ENCODE data around the gene ITPR2.

The ITPR2 gene

GRCh38 chr12:26728205-26729050 lies 104.6 kb downstream of the ITPR2 start:
- peak; percentile 52 for DNase-seq

GRCh38 chr12:26727482-26728204 lies 105.4 kb downstream of the ITPR2 start:
- DNase-seq, result no peak

GRCh38 chr12:26726956-26727355 lies 106.0 kb downstream of the ITPR2 start:
- no peak for DNase-seq

- no peak for DNase-seq
Measured at GRCh38 chr12:26725276-26725916, 107.6 kb downstream of the ITPR2 start.

GRCh38 chr12:26724309-26724702 lies 108.7 kb downstream of the ITPR2 start:
- DNase-seq, result no peak

DNA sequence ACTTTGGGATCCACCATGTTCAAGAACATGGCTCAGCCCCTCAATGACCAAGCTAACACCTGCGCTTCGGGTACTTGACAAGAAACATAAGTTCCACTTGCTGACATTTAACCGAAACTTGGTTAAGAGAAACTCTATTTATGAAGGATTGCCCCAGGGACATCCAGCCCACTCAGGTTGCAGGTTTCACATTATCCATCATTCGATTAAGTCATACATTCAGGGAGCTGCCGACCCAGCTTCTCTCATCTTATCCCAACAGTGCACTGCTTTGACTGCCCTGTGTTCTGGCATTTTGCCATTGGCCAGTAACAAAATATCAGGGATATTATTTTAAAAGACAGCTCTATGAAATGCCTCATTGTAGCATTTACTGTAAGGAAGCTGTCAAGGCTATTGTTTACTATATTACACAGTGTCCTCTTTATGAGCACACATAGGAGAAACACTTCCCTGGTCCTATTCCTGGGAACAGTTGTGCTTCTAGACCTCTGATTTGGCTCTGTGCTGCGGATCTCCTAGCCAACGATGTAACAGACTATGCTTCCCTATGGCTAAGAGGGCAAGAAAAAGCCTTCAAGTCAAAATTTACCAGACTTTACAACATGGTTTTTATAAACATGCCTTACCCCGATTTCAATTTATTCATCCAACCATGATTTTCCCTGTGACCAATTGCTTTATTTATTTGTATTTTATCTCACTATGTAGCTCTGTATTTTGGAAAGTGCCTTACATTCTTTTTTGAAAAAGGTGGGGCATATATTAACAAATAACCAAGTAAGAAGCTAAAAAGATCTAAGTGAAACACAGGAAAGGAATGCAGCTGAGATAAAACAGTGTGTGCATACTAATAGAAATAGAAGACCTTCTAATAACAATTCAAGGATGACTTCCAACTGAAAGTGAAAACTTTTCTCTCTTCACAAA lies 109.3 kb downstream of the ITPR2 start:
- DNase-seq, result no peak

DNA sequence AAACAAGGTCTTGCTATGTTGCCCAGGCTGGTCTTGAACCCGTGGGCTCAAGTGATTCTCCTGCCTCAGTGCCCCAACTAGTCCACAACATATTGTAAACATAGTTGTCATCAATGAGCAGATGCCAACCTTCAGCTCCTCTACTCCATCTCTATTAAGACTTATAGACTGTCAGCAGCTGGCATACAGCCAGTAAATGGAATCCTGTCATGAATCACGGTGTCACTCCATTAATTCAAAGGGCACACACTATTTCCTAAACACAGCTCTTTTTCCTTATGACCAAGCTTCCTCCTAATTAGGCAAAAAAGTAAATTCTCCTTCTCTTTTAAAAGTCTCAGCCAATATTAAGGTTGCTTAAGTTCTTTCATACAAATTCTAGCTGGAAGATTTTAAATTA lies 111.2 kb downstream of the ITPR2 start:
- no peak for DNase-seq

DNA sequence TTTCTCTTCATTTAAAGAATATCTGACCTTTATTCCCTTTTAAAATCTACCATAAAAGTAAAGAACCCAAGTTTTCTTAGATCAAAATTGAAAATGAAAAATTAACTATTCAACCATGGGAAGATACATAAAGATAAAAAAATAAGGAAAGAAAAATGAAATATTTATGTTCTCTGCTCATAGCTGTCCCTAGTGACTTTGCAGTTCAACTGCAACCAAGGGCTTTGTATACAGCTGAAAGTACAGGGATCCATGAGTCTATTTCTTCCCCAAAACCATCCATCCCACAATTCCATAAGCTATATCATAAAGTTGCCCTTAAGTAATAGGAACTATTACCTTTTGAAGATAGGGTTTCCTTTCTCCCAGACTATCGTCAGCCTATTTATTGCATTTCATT lies 113.1 kb downstream of the ITPR2 start:
- no peak for DNase-seq

GRCh38 chr12:26717757-26718156 lies 115.2 kb downstream of the ITPR2 start:
- DNase-seq, result no peak

DNA sequence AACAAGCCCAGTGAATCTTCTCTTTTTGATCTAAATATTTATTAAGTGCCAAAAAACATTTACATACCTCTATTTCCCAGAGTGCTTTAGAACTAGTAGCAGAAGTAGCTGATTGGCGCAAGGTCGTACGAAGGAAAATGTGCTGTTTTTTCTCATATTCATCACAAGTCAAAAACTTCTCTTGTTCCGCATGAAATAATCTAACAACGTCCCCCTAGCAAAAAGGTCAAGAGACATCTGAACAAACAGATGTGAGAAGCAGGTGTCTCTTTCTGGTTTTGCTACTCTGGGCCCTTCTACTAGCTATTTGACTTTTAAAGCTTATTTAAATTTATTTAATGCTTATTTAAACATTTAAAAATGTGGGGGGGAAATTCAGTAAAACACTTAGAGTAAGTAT lies 117.8 kb downstream of the ITPR2 start:
- no peak for DNase-seq

- no peak for DNase-seq
Measured at GRCh38 chr12:26713885-26714383, 119.1 kb downstream of the ITPR2 start.

DNA sequence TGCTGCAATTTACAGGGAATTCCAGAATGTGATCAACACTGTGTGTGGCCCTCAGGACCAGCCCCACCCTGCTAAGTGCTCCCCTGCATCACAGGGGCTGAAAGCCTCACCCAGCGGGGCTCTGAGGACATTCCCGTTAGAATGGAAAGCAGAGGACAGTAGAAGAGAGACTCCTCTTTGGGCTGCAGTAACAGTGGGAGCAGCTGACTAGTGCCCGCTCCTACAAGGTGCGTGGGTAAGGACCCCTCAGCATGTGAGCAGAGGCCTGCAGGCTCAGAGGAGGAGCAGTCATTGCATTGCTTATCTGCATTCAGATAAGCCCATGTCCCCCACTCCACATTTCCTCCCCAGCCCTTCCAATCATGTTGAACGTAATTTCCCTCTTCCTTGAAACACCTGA lies 120.1 kb downstream of the ITPR2 start:
- DNase-seq, result no peak

- no peak for DNase-seq
Measured at GRCh38 chr12:26711569-26711968, 121.4 kb downstream of the ITPR2 start.

GRCh38 chr12:26711072-26711471 lies 121.9 kb downstream of the ITPR2 start:
- DNase-seq, result no peak

- DNase-seq, result no peak
Measured at GRCh38 chr12:26705851-26706250, 127.1 kb downstream of the ITPR2 start.

DNA sequence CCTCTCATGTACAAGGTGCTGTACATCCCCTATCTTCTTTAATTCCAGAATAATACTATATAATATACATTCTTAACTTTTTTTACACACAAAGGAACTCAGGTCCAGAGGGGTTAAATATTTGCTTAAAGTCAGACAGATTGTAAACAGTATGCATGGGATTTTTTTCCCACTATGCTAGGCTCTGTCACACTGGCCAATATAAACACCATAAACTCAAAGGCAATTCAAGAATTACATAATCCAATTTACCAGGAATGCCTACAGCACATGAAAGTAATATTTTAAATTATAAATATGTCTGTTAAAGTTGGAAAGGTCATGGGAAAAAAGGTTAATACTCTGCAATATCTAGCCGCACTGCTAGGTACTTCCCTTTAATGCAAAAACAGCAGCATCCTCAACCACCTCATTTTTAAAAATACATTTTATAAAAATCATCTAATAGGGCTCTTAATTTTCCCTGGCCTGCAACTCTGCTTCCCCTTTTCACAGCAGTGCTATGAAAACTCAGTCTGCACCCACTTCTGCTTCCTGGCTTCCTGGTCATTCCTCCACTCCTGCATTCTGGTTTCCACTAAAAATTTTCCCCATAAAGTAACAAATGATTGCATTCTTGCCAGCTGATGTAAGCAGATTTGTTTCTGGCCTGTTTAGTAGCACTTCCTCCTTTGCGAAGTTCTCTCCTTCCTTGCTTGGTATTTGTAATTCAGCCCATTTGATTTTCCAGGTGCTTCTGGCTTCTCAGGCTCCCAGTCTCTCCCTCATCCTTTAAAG lies 128.1 kb downstream of the ITPR2 start:
- DNase-seq, result no peak

- no peak for DNase-seq
Measured at GRCh38 chr12:26704214-26704613, 128.8 kb downstream of the ITPR2 start.

- DNase-seq, result no peak
Measured at GRCh38 chr12:26702741-26703140, 130.3 kb downstream of the ITPR2 start.

DNA sequence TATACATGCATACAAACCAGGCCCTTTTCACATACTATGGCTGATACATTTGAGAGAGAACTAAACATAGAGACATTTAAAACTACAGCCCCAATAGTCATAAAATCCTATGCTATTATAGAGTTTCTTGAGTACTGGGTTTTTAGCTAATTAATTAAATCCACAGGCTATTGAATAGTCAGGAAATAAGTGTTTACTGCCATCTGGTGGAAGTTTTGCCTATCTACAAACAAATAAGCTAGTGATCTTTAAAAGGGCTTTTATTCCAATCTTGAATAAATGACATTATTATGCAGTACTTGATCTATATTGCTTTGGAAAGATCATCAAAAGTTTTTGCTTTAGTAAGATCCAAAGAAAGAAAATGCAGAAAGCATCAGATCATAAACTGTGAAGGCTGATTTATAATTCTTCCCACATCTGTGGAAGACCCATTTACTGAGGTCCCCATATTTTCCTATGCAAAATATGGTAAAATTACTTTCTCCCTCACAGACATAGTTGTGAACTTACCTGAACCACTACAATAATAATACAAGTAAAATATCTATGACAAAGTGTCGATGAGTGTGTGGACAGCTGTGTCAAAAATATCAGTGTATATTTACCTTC lies 131.3 kb downstream of the ITPR2 start:
- no peak for DNase-seq

DNA sequence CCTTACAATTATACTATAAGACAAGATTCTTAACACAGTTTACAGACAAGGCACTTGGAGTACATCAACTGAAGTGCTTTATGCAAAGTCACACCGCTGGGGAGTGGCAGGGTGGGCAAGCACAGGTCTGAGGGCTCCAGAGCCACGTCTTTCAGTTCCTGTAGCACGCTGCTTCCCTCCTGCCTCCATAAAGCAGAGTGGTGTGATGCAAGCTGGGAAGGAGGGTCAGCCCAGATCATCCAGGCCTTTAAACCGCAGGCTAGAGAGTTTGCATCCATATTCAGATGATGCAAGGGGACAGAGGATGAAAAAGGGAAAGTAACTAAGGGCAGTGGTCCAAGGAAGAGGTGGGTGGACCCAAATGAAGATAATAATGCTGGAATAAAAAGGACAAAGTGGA lies 132.6 kb downstream of the ITPR2 start:
- no peak for DNase-seq

- no peak for DNase-seq
Measured at GRCh38 chr12:26699237-26699636, 133.8 kb downstream of the ITPR2 start.
